Islet of Langerhans (tissue), 1 donor: ENCODE data around the gene ZNRD2.
"Not testable (repeated sequence)": the region's sequence is repeated elsewhere in the genome, so short reads cannot be mapped to it uniquely, and the experiment has no call there.

Source experiments
- FAIRE-seq: peaks from one replicate; lab custom pipeline; 2011; peaks lifted over from hg19 to GRCh38; lab: Jason Lieb, UNC

Gene ZNRD2

DNA sequence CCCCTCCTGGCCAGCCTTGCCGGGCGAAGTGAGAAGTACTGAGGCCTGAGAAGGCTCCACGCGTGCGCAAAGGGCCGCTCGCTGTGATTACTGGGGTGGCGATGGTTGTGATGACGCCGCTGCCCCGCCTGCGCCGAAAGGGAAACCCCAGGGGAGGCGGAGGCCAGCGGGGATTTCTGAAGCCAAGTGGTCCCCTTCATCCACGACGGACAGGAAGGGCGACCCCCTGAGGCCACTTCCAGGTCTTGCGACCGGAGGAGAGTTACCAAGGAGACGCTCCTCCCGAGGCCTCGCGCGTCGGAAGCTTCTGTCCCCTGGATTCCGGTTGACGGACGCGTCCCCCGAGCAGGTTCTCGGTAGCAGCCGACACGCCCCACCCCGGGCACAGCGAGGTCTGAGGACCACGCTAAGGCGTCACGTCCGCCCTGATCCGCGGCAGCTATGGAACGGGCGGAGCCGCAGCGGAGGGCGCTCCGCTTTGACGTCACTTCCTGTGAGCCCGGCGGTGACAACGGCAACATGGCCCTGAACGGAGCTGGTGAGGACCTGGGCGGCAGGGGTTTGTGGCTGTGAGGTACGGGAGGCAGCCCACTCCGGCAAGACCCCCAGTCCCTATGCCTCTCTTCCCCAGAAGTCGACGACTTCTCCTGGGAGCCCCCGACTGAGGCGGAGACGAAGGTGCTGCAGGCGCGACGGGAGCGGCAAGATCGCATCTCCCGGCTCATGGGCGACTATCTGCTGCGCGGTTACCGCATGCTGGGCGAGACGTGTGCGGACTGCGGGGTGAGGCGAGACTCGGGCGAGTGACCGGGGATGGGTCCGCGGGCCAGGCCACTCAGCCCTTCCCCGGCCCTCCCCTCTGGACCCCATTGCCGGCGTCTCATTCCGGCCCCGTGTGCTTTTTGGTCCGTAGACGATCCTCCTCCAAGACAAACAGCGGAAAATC is at the start of gene ZNRD2:
TSS of gene ZNRD2 (plus strand) at position 505 of the 946 bp plus-strand sequence. CDS start at position 520, 15 bp downstream.
- FAIRE-seq, result no peak

- not testable (repeated sequence) for FAIRE-seq
Measured at GRCh38 chr11:65521777-65522521, 48.3 kb upstream of the ZNRD2 start.

DNA sequence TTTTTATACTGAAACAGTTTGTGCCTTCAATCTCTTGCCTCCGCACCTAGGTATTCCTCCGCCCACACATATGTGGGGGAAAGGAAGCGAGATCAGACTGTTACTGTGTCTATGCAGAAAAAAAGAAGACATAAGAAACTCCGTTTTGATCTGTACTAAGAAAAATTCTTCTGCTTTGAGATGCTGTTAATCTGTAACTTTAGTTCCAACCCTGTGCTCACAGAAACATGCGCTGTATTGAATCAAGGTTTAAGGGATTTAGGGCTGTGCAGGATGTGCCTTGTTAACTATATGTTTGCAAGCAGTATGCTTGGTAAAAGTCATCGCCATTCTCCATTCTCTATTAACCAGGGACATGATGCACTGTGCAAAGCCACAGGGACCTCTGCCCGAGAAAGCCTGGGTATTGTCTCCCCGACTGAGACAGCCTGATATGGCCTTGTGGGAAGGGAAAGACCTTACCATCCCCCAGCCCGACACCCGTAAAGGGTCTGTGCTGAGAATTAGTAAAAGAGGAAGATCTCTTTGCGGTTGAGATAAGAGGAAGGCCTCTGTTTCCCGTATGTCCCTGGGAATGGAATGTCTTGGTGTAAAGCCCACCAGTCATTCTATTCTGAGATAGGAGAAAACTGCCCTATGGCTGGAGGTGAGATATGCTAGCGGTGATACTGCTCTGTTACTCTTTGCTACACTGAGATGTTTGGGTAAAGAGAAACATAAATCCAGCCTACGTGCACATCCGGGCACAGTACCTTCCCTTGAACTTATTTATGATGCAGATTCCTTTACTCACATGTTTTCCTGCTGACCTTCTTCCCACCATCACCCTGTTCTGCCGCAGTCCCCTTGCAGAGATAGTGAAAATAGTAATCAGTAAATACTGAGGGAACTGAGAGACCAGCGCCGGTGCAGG is 47.3 kb upstream of the ZNRD2 start:
- not testable (repeated sequence) for FAIRE-seq

DNA sequence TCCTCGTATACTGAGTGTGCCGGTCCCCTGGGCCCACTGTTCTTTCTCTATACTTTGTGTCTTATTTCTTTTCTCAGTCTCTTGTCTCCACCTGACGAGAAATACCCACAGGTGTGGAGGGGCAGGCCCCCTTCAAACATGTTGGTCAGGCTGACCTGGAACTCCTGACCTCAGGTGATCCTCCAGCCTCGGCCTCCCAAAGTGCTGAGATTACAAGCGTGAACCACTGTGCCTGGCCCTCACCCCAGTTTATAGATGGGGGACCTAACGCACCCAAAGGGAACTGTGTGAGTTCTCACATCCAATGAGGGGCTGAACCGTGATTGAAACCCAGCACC is 46.7 kb upstream of the ZNRD2 start:
- not testable (repeated sequence) for FAIRE-seq

DNA sequence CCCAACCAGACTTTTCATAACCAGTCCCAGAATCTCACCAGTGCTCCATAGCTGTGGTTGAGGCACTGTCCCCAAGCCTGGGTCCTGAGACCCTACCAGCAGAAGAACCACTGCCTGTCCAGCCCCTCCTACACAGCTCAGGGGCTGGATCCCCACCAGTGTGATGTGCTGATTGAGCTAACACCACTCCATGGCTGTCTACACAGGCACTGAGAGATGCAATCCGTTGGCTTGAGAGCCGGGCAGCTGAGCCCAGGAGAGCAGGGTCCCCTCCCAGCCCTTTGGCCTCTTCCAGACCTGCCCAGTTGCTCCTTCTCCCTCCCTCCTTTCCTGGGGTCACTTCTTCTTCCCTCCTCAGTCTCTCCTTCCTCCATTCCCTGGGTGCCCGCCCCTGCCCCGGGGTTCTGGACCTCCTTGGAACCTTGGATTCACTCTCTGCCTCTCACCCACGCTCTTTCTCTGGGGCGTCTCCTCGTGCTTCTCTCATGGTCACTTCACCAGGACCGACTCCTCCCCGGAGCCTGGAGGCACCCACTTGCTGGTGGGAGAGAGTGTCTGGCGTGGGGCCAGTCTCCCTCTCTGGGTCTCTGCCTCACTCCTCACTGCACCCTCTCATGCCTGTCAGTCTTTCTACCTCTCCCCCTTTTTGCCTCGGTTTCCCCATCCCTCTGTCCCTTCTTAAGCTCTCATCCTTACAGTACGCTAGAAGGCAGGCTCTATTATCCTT is 46.1 kb upstream of the ZNRD2 start:
- no peak for FAIRE-seq

DNA sequence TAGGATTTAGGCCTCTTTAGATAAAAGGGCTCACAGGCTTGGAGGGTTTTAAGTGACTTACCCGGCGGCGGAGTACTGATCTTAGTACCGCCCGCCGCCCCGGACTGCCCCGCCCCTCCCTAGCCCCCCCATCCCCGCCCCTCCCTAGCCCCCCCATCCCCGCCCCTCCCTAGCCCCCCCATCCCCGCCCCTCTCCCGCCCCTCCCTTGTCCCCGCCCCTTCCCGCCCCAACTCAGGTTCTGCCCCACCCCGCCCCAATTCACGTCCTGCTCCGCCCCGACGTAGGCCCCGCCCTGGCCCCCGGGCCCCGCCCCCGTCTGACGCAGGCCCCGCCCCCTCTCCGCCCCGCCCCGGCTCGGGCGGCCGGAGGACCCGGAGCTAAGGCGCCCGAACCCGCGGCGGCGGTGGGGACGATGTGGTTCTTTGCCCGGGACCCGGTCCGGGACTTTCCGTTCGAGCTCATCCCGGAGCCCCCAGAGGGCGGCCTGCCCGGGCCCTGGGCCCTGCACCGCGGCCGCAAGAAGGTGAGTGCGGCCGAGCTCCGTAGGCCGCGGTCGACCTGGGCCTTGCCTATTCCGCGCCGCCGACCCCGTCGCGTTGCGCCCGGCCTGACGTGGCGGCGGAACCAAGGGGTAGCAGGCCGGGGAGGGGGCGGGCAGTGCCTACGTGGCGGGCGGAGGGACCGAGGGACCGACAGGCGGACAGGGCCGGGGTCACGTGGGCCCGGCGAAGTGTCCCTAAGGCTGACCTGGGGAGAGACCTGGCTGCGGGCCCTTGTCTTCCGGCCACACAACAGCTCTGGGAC is 45.3 kb upstream of the ZNRD2 start, which contains the start of gene SCYL1:
TSS of gene SCYL1 (plus strand) at position 343 of the 805 bp plus-strand sequence. CDS start at position 414, 71 bp downstream.
- FAIRE-seq, result no peak

- no peak for FAIRE-seq
Measured at GRCh38 chr11:65525546-65526480, 44.5 kb upstream of the ZNRD2 start.

- no peak for FAIRE-seq
Measured at GRCh38 chr11:65526744-65527143, 43.5 kb upstream of the ZNRD2 start.

- FAIRE-seq, result no peak
Measured at GRCh38 chr11:65528819-65529350, 41.4 kb upstream of the ZNRD2 start.

DNA sequence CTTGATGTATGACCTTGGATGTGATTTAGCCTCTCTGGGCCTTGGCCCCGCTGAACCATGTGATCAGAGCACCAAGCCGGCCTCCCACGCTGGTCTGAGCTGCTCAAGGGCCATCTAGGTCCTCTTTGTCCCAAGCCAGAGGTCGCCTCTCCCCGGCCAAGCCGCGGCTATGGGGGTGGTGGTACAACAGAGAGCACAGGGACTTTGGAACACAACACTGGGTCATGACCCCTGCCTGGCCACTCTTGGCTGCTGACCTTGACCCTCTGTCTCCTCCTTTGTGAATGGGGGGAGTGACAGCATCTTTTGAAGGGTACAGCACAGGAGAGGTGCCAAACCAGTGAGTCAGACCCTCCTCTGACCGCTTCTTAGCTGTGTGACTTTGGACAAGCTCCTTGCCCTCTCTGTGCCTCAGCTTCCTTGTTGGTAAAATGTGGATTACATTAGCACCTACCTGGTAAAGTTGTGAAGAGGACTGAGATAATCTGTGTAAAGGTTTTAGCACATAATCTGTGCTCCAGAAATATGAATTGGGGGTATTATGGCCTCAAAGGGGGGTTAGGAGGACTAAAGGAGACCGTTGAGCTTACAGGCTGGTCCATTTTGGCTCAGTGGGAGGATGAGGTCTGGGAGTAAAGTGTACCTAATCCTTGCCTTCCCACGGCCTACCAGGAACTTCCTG is 40.7 kb upstream of the ZNRD2 start:
- no peak for FAIRE-seq

DNA sequence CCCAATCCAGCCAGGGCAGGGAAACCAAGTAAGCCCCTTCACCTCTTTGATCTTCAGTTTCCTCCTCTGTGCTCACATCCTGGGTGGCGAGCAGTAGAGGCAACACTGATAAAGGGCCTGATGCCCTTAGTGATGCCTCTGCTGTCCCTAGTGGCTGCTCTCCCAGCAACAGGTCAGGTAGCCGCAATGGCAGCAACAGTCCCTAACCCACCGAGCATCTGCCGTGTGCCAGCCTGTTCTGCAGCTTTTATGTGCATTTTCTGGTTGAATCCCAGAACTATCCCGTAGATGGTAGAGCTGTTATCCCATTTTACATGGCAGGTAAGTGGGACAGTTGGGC is 40.1 kb upstream of the ZNRD2 start:
- FAIRE-seq, result no peak

DNA sequence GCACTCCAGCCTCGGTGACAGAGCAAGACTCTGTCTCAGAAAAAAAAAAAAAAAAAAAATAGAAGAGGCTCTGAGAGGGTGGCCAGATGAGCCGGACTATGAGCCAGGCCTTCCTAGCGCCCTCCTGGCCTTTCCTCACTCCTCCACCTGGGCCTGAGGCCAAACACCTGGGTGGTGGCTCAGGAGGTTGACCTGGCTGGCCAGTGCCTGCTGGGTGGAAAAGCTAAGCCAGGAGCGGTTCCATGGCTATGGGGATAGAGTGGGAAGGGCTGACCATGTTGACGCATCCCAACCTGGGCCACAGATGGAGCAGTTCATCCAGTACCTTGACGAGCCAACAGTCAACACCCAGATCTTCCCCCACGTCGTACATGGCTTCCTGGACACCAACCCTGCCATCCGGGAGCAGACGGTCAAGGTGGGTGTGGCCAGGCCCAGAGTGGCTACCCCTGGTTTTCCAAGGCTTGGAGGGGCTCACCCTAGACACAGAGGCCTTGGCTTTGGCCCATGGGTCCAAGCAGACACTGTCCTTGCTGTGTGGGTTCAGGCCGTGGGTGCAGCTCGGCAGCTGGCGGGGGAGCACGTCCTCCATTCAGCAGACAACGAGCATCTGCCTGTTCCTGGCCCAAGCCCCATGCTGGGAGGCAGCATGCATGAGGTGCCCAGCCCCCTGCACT is 37.8 kb upstream of the ZNRD2 start:
- no peak for FAIRE-seq

DNA sequence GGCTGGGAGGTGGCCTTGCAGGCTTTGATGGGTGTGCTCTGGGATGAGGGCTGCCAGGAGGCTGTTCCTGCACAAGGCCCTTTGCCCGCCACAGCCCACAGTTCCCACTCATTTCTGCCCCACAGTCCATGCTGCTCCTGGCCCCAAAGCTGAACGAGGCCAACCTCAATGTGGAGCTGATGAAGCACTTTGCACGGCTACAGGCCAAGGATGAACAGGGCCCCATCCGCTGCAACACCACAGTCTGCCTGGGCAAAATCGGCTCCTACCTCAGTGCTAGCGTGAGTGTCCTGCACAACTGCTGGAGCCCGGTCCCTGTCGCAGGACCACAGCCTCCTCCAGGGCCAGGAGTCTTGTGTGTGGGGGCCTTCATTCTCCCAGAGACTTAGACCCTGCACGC is 35.2 kb upstream of the ZNRD2 start:
- FAIRE-seq, result no peak

- FAIRE-seq, result no peak
Measured at GRCh38 chr11:65536412-65537295, 33.6 kb upstream of the ZNRD2 start.

- FAIRE-seq, result no peak
Measured at GRCh38 chr11:65537296-65537597, 33.0 kb upstream of the ZNRD2 start.

- no peak for FAIRE-seq
Measured at GRCh38 chr11:65537620-65538231, 32.6 kb upstream of the ZNRD2 start.
